Dendritic cell treated with granulocyte-macrophage colony-stimulating factor and Interleukin-4, amounts not matched to agents 40 ng/mL and 50 ng/mL, for 4 days (primary cell): ENCODE measurements around the gene SLC27A5.
A peak's percentile ranks its signal among the peaks of the same experiment; 100 is the strongest.
"Not testable (repeated sequence)": the region's sequence is repeated elsewhere in the genome, so short reads cannot be mapped to it uniquely, and the experiment has no call there.

ENCODE experiments used
- H3K27ac Mint-ChIP-seq: one replicate; pipeline ENCODE4 v1.8.0; 2022; ENCODE audit warnings: mild to moderate bottlenecking, mixed read lengths
- H3K27me3 Mint-ChIP-seq: one replicate; pipeline ENCODE4 v1.8.0; 2022; ENCODE audit warnings: mild to moderate bottlenecking, mixed read lengths
- H3K36me3 Mint-ChIP-seq: one replicate; pipeline ENCODE4 v1.8.0; 2022; ENCODE audit warnings: low read depth, mixed read lengths
- H3K4me1 Mint-ChIP-seq: one replicate; pipeline ENCODE4 v1.8.0; 2022; ENCODE audit warnings: low read depth, mixed read lengths
- H3K4me3 Mint-ChIP-seq: one replicate; pipeline ENCODE4 v1.8.0; 2022; ENCODE audit warnings: mild to moderate bottlenecking, moderate library complexity, mixed read lengths
- H3K9me3 Mint-ChIP-seq: one replicate; pipeline ENCODE4 v1.8.0; 2022; ENCODE audit warnings: mixed read lengths
- intact Hi-C: fragments of 100-400 bp; cut with micrococcal nuclease; formaldehyde crosslinking; loops from one replicate; pipeline ENCODE4 v1.15.0; 2022

Gene SLC27A5

DNA sequence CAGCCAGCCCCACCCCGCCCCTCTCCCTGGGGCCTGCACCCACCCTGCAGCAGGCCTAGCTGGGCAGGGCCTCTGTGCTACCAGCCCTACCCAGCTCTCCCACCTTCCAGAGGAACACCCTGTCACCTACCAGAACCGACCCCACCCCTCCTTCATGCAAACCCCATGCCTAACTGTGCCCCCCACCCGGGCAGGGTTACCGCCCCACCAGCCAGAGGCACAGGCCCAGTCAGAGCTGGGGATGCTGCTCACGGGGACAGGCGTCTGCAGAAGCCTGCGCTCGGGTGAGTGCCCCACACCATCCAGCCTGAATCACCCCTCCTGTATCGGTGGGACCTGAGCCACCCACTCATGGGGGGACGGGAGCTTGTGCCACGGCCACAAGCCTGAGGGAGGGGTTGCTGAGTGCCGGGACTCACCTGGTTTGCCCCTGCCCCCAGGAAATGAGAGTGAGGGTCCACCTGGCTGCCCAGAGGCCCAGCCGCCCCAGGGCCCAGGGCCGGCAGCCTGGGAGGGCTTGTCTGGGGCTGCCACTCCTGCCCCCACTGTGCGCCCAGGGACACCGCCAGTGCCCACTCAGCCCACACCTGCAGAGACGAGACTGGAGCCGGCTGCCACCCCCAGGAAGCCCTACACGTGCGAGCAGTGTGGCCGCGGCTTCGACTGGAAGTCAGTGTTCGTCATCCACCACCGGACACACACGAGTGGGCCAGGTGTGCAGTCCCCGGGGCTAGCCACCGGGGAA, 31.9 kb downstream of the SLC27A5 start:
- peaks cover 45% of the 10 kb centered on the region for H3K36me3 Mint-ChIP-seq
- H3K27me3 Mint-ChIP-seq, result no peaks in the 10 kb centered on the region
- intact Hi-C loops, result loop anchor here (5.0 kb wide), 1 partner anchor 153 kb away; the partner anchor contains the start of gene ZSCAN22

DNA sequence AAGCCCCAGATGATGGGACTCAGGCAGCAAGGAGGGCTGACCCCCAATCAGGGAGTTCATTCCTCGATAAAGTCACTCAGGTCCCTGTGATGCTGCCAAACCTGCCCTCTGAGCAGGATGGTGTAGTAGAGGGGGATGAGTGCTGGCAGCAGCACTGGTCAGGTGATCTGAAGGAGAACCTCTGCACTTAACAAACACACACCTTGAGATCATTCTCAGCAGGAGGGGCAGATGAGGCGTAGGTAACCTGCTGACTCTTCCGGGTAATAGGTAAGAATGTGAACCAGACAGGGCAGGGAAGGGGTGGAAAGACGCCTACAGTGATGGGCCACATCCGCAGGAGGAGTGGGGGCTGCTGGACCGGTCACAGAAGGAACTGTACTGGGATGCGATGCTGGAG, 32.5 kb downstream of the SLC27A5 start:
- H3K36me3 Mint-ChIP-seq, result peaks cover 45% of the 10 kb centered on the region
- H3K27ac Mint-ChIP-seq, result no peak overlapping the region
- no peaks in the 10 kb centered on the region for H3K27me3 Mint-ChIP-seq
- H3K9me3 Mint-ChIP-seq, result no peaks in the 10 kb centered on the region
- intact Hi-C loops, result loop anchor here (5.0 kb wide), 1 partner anchor 152 kb away; the partner anchor contains the start of gene ZSCAN22
- peaks cover 25% of the 10 kb centered on the region for H3K4me1 Mint-ChIP-seq
- no peak overlapping the region for H3K4me3 Mint-ChIP-seq

More for the DNA sequence above, 31.9 kb downstream of the SLC27A5 start:
- H3K27ac Mint-ChIP-seq, result no peak overlapping the region
- H3K4me1 Mint-ChIP-seq, result peaks cover 20% of the 10 kb centered on the region
- no peaks in the 10 kb centered on the region for H3K9me3 Mint-ChIP-seq
- H3K4me3 Mint-ChIP-seq, result no peak overlapping the region

DNA sequence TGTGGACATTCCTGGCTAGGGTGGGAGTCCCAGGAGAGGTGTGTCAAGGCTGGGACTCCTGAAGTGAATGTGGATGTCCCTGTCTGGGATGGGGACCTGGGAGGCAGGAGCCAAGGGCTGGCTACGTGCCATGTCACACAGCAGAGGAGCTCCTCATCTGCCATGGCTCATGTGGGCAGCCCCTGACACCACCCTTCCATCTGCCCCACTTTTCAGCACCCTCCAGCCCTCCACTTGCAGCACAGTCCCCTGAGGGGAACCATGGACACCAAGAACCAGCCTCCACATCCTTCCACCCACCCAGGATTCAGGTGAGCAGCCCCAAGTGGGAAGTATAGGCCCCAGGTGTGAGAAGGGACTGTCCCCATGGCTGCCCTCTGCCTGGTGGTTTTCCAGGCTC, 33.9 kb downstream of the SLC27A5 start:
- Mint-ChIP-seq H3K27ac (peak overlapping the region; percentile 35), H3K4me1 (peaks cover 26% of the 10 kb centered on the region), H3K36me3 (peaks cover 57% of the 10 kb centered on the region), H3K4me3 (no peak overlapping the region), H3K27me3 (no peaks in the 10 kb centered on the region), H3K9me3 (no peaks in the 10 kb centered on the region)
- intact Hi-C loops, result loop anchor here (5.0 kb wide), 1 partner anchor 151 kb away; the partner anchor contains the start of gene ZSCAN22

DNA sequence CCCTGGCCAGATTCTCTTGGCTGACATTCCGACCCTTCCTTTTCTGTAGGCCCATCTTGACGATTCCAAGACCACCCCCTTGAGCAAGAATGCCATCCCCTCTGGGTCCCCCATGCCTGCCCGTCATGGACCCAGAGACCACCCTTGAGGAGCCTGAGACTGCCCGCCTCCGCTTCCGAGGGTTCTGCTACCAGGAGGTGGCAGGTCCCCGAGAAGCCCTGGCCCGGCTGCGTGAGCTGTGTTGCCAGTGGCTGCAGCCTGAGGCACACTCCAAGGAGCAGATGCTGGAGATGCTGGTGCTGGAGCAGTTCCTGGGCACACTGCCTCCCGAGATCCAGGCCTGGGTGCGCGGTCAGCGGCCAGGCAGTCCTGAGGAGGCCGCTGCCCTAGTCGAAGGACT, 34.7 kb downstream of the SLC27A5 start:
- Mint-ChIP-seq H3K4me1 (peaks cover 26% of the 10 kb centered on the region), H3K9me3 (no peaks in the 10 kb centered on the region), H3K4me3 (peak overlapping the region; percentile 92), H3K27ac (peak overlapping the region; percentile 97), H3K27me3 (no peaks in the 10 kb centered on the region), H3K36me3 (peaks cover 65% of the 10 kb centered on the region)
- intact Hi-C loops, result loop anchor here (5.0 kb wide), 1 partner anchor 150 kb away; the partner anchor contains the start of gene ZSCAN22

DNA sequence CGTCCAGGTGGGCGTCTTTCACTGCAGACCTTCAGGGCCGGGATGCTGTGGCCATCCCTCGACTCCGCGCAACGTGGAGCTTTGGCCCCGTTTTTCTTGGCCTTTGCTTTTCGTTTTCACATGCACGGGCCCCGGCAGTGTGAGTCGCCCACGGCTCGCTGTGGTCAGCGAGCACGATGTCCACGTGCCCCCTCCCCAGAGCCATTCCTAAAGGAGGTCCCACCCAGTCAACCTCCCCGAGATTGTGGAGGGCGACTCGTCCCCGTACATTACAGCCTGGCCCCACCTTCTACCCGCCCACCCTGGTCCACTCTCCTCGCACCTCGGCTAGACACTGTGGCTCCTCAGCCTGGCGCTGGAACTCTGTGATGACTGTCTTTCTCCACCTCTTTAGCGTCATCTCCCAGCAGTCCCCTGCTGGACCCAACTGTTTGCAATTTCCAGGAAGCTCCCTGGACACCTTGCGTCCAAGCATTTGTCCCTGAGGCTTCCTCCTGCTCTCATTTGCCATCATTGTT, 35.2 kb downstream of the SLC27A5 start:
- peaks cover 26% of the 10 kb centered on the region for H3K4me1 Mint-ChIP-seq
- H3K9me3 Mint-ChIP-seq, result no peaks in the 10 kb centered on the region
- peak overlapping the region; percentile 97 for H3K27ac Mint-ChIP-seq
- H3K27me3 Mint-ChIP-seq, result no peaks in the 10 kb centered on the region
- peaks cover 70% of the 10 kb centered on the region for H3K36me3 Mint-ChIP-seq
- intact Hi-C loops, result loop anchor here (1.0 to 5.0 kb wide), 2 partner anchors 9 to 149 kb away; partner anchors contain the start of genes ZNF324 and ZSCAN22
- peak overlapping the region; percentile 92 for H3K4me3 Mint-ChIP-seq

DNA sequence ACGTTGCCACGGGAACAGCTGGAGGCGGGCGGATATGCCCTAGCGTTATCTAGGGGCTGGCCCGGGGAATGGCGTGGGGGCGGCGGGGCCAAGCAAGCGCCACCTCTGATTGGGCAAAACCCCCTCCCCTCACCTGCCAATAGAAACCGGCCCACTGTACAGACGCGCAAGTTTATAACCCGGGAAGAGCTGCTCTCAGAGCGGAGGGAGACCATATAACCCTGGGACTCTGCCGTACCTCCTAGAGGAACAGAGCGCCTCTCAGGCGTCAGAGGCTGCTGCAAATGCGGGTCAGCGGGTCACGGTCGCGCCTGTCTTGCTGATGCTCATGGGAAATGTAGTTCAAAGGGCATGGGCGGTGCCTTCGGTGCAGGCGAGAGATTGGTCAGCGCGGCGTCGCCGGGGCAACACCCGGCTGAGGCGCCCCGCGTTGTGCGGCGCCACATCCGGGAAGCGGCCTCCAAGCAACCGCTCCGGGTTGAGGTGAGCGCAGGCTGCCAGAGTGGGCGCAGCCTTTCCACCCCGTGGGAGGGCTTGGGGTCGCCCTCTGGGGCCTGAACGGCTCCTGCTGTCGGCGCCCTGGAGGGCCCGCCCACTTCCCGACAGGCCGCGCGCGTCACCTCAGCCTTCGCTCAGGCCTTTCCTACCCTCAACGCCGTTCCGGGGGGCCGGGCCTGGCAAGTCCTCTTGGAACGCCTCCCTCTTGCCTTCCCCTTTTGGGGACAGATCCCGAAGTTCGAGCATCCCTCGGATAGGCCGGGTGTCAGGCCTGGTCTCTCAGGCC, 35.9 kb downstream of the SLC27A5 start, which contains the start of gene ZNF446:
Gene ZNF446, plus strand, starts transcription at position 639 of the 784 bp plus-strand sequence. CDS start 867 bp downstream, outside the sequence.
- Mint-ChIP-seq H3K9me3 (no peaks in the 10 kb centered on the region), H3K27ac (peak within 1 kb of the TSS; percentile 97), H3K4me3 (peak within 1 kb of the TSS; percentile 92), H3K27me3 (no peaks in the 10 kb centered on the region), H3K4me1 (peaks cover 26% of the 10 kb centered on the region), H3K36me3 (peaks cover 72% of the 10 kb centered on the region)
- intact Hi-C loops, result loop anchor here (1.0 to 5.0 kb wide), 2 partner anchors 9 to 149 kb away; partner anchors contain the start of genes ZNF324 and ZSCAN22

DNA sequence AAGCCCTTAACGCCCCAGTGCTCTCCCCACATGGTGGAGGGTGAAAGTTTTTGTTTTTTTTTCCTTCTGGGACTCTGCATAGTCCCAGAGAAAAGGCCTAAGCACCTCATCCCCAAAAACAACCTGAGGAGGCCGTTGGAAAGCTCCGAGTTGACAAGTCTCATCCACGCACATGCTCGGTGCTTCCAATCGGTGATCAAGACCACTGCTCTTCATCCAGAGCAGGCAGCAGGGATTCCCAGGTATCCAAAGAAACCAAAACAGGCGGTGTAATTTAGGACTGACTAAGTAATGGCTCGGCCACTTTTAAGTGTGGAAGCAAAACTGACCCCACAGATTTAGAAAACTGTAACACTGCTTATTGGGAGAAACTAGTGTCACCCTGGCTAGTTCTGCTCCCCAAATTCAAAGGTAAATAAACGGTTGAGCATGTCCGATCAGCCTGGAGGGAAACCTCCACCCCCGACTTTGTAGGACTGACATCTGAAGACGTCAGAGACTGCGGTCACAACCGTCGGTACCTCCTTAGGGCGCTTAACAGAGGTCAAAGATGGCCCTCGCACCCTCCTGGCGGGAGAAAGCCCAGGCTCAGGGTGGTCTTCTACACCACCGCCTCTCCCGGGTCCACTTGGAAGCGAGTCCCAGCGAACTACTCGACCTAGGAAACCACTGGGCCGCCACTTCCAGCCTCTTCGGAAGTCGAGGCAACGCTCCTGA, 36.6 kb downstream of the SLC27A5 start:
- Mint-ChIP-seq H3K4me3 (peak overlapping the region; percentile 92), H3K27ac (peak overlapping the region; percentile 97), H3K9me3 (no peaks in the 10 kb centered on the region), H3K27me3 (no peaks in the 10 kb centered on the region), H3K36me3 (peaks cover 72% of the 10 kb centered on the region), H3K4me1 (peaks cover 26% of the 10 kb centered on the region)
- intact Hi-C loops, result loop anchor here (5.0 kb wide), 1 partner anchor 148 kb away; the partner anchor contains the start of gene ZSCAN22

DNA sequence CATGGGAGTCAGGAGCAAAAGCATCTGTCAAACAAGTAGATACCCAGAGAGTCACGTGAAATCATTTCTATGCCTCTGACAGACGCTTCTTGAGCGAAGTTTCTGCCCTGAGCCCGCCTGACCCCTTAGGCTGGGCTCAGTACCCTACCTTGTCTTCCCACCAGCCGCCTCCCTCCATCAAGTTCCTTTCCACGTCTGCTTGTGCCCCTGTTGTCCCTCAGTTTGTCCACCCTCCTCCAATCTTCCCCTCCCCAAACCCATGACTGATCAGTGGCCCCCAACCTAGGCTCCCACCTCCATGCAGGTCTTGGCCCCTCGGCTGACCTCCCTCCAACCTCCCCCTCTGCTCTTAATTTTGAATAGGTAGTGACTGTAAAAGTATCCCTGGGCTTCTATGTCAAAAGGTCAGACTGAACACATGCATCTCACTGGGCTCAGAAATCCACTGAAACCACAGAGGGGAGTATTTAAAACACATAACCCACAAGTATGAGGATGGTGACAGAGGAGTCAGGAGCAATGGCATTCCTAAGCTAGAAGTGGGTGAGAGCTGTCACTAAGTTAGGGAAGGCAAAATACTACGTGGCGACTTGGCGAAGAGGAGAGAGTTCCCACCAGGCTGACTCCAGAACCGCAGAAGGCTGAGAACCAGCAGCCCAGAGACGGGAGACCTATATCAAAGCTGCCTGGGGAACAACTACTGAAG, 37.3 kb downstream of the SLC27A5 start:
- H3K9me3 Mint-ChIP-seq, result no peaks in the 10 kb centered on the region
- no peak overlapping the region for H3K4me3 Mint-ChIP-seq
- peaks cover 72% of the 10 kb centered on the region for H3K36me3 Mint-ChIP-seq
- H3K27ac Mint-ChIP-seq, result no peak overlapping the region
- no peaks in the 10 kb centered on the region for H3K27me3 Mint-ChIP-seq
- intact Hi-C loops, result no loop called here
- H3K4me1 Mint-ChIP-seq, result peaks cover 26% of the 10 kb centered on the region

DNA sequence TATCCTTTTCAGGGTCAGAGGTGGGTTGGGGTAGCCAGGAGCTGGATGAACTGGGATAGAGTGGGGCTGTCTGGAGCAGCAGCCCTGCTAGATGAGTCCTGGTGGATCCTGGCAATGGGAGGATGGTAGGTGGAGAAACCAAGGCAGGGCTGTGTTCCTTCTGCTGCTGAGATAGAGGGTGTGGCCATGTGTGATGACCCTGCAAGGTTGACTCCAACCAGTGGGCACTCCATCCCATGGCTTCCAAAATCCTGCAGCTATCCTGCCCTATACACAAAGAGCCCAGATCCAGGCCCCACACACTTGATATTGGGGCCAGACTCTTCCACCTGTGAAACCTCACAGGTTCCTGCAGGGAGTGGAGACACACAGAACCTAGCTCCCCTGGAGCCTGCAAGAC, 38.0 kb downstream of the SLC27A5 start:
- intact Hi-C loops, result no loop called here
- Mint-ChIP-seq H3K4me1 (peaks cover 33% of the 10 kb centered on the region), H3K4me3 (no peak overlapping the region), H3K9me3 (no peaks in the 10 kb centered on the region), H3K36me3 (peaks cover 70% of the 10 kb centered on the region), H3K27me3 (no peaks in the 10 kb centered on the region), H3K27ac (no peak overlapping the region)

DNA sequence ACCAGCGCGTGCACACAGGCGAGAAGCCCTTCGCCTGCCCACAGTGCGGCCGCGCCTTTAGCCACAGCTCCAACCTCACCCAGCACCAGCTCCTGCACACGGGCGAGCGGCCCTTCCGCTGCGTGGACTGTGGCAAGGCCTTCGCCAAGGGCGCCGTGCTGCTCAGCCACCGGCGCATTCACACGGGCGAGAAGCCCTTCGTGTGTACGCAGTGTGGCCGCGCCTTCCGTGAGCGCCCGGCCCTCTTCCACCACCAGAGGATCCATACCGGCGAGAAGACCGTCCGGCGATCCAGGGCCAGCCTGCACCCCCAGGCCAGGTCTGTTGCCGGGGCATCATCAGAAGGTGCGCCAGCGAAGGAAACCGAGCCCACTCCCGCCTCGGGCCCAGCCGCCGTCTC, 40.1 kb downstream of the SLC27A5 start:
- Mint-ChIP-seq H3K4me1 (peaks cover 39% of the 10 kb centered on the region), H3K36me3 (peaks cover 58% of the 10 kb centered on the region), H3K4me3 (no peak overlapping the region), H3K9me3 (no peaks in the 10 kb centered on the region), H3K27me3 (no peaks in the 10 kb centered on the region), H3K27ac (no peak overlapping the region)
- intact Hi-C loops, result no loop called here

DNA sequence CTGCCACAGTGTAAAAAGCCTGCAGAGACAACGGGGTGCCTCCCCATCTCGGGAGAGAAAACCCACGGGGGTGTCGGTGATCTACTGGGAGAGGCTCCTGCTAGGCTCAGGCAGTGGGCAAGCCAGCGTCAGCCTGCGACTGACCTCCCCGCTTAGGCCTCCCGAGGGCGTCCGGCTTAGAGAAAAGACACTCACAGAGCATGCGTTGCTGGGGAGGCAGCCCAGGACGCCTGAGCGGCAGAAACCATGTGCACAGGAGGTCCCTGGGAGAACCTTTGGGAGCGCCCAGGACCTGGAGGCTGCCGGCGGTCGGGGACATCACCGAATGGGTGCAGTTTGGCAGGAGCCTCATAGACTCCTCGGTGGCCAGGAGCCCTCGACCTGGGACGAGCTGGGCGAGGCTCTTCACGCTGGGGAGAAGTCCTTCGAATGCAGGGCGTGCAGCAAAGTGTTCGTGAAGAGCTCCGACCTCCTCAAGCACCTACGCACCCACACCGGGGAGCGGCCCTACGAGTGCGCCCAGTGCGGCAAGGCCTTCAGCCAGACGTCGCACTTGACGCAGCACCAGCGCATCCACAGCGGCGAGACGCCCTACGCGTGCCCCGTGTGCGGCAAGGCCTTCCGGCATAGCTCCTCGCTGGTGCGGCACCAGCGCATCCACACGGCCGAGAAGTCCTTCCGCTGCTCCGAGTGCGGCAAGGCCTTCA, 40.8 kb downstream of the SLC27A5 start:
- intact Hi-C loops, H3K27me3 Mint-ChIP-seq, H3K4me3 Mint-ChIP-seq: not testable (repeated sequence)

DNA sequence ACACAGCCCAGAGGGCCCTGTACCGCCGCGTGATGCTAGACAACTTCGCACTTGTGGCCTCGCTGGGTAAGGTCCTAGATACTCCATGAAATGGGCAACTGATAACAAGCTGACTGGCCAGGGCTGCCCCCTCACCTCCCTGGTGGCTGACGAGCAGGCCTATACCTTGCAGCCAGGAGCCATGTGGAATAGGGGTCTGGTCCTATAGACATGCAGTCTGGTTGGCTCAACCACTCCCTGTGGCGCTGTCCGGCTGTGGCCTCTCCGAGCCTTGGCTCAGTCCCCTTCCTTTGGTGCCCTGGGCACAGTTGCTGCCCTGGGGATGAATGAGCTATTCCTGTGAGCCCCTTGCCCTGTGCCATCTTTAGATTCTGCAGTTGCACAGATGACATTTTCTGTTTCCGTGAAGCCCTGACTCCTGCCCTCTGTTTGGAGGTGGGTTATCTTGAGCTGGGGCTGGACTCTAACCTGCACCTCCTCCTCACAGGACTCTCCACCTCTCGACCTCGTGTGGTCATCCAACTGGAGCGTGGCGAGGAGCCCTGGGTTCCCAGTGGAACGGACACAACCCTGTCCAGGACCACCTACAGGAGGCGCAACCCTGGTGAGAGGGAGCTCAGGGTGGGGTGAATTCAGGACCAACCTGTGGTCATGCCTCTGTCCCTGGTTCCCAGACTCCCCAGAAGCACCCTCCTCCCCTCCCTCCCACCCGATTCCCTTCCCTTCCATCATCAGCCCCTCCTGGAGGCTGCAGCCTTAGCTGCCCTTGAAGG, 42.4 kb downstream of the SLC27A5 start:
- Mint-ChIP-seq H3K4me1 (peaks cover 29% of the 10 kb centered on the region), H3K36me3 (peaks cover 52% of the 10 kb centered on the region), H3K27ac (no peak overlapping the region), H3K4me3 (no peak overlapping the region), H3K27me3 (no peaks in the 10 kb centered on the region), H3K9me3 (no peaks in the 10 kb centered on the region)
- intact Hi-C loops, result no loop called here

More for the DNA sequence above, 40.8 kb downstream of the SLC27A5 start:
- not testable (repeated sequence) for H3K9me3 Mint-ChIP-seq, H3K27ac Mint-ChIP-seq
- Mint-ChIP-seq H3K36me3 (peaks cover 57% of the 10 kb centered on the region), H3K4me1 (peaks cover 41% of the 10 kb centered on the region)
